Measurements from ENCODE around the gene SPTLC2.
"Not testable (repeated sequence)": the region's sequence is repeated elsewhere in the genome, so short reads cannot be mapped to it uniquely, and the experiment has no call there.

SPTLC2 gene

DNA sequence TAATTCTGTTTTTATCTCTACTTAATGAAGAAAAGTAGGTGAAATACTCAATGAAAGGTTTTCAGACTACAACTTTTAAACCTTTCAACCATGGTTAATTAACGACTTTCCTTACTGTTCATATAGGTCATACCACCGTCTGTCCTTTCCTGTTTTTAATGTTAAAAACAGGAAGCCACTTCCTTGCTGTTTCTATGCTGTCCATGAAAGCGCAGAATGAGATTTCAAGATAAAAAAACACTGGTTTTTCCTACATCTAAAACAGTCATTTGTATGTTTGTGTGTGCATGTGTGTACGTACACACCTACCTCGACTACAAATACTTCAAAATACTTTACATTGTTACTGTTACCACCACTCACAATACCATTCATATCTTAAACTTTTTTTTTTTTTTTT, 27.3 kb downstream of the SPTLC2 start:
- DNase-seq (ENCODE audit: low spot score), result no peak

GRCh38 chr14:77588411-77589025, 27.9 kb downstream of the SPTLC2 start:
- DNase-seq (ENCODE audit: low spot score), result not testable (repeated sequence)

DNA sequence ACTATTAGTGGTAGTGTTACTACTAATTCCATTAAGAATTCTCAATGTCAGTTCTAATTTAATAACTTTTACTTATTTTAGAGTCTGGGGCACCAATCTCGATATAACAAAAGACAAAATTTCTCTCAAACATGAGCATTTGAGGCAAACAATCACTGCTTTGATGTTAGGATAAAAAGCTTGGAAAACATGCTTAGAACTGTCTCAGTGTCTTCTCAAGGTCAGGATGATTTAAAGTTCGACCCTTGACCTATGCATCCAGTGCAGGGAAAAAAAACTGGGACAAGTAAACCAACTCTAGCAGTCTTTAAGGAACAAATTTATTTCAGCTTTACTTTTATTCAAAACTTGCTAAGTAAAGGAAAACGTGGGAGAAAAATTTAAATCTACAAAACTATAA, 31.1 kb downstream of the SPTLC2 start:
- DNase-seq (ENCODE audit: low spot score), result no peak

- no peak for DNase-seq (ENCODE audit: low spot score)
Observed at GRCh38 chr14:77584809-77585208, 31.6 kb downstream of the SPTLC2 start.

- no peak for DNase-seq (ENCODE audit: low spot score)
Observed at GRCh38 chr14:77583657-77584056, 32.8 kb downstream of the SPTLC2 start.

DNA sequence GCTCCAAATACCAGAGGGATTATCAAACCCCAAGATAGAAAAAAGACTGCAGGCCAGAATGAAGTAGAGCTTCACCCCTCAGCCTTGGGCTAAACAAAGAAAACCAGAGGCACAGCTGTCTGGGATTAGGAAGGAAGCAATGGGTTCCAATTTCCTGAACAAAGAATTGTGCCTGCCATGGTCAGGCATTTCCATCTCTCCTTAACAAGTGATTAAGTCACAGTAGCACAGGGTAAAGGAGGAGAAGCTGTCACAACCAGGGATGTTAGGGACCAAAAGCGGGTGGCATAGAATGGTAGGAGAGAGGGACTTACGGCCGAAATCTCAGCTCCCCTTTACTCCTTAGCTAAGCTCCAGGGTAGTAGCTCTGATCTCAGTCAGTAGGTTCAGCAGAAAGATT, 33.9 kb downstream of the SPTLC2 start:
- DNase-seq (ENCODE audit: low spot score), result no peak

GRCh38 chr14:77580964-77581505, 35.4 kb downstream of the SPTLC2 start:
- DNase-seq (ENCODE audit: low spot score), result no peak

DNA sequence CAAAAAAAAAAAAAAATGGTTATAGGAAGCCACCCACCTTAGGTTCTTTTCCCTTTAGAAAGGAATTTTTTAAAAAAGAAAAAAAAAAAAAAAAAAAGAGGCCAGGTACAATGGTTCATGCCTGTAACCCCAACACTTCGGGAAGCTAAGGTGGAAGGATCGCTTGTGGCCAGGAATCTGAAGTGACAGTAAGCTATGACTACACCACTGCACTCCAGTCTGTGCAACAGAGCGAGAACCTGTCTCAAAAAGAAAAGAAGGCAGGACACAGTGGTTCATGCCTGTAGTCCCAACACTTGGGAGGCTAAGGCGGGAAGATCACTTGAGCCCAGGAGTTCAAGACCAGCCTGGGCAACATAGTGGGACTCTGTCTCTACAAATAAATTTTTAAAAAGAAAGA, 36.0 kb downstream of the SPTLC2 start:
- no peak for DNase-seq (ENCODE audit: low spot score)

DNA sequence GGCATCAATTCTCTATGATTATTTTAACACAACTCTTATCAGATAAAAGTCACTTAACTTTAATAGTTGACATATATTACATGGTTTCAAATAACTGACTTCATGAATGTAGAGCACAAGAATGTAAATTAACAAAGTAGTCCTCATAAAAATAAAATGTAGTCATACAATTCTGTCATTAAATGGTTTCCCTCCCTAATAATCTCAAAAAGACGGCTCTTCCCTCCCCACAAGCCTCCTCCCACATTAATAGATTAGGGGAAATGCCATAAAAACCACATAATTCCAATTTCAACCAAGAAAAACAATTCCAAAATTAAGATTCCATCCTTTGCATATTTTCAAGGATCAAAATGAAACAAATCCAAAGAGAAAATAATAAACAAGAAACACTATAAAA, 36.7 kb downstream of the SPTLC2 start:
- DNase-seq (ENCODE audit: low spot score), result no peak

GRCh38 chr14:77579065-77579464, 37.4 kb downstream of the SPTLC2 start:
- DNase-seq (ENCODE audit: low spot score), result no peak

DNA sequence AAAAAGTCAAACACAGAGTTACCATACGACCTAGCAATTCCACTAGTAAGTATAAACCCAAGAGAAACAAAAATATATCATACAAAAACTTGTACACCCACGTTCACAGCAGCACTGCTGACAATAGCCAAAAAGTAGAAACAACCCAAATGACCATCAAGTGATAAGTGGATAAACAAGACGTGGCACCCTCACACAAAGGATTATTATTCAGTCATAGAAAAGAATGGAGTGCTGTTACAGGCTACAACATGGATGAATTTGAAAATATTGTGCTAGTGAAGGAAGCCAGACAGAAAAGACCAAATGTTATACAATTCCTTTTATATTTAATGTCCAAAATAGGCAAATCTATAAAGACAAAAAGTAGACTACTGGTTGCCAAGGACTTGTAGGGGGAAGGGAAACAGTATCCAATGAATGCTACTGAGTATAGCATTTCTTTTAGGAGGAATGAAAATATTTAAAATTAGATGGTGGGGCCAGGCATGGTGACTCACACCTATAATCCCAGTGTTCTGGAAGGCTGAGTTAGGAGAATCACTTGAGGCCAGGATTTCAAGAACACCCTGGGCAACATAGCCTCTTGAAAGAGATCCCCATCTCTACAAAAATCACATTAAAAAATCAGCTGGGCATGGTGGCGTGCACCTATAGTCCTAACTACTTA, 41.9 kb downstream of the SPTLC2 start:
- no peak for DNase-seq (ENCODE audit: low spot score)

DNA sequence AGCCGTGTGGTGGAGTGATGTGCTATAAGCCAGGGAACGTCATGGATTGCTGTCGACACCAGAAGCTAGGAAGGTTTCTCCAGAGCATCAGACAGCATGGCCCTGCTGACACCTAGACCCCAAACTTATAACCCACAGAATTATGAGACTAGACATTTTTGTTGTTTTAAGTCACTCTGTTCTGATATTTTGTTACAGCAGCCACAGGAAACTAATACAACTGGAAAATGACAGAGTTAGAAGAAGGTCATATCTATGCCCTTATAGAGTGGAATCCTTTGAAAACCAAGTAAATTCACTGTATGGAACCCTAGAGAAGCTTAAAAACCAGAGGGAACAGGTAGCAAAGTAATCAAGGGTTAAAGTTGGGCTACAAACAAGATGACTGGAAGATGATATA, 42.5 kb downstream of the SPTLC2 start:
- no peak for DNase-seq (ENCODE audit: low spot score)

- no peak for DNase-seq (ENCODE audit: low spot score)
Observed at GRCh38 chr14:77570706-77571268, 45.6 kb downstream of the SPTLC2 start.

GRCh38 chr14:77565994-77566305, 50.5 kb downstream of the SPTLC2 start:
- DNase-seq (ENCODE audit: low spot score), result no peak

GRCh38 chr14:77565289-77565993, 51.0 kb downstream of the SPTLC2 start:
- DNase-seq (ENCODE audit: low spot score), result no peak

- no peak for DNase-seq (ENCODE audit: low spot score)
Observed at GRCh38 chr14:77562681-77563080, 53.8 kb downstream of the SPTLC2 start.

DNA sequence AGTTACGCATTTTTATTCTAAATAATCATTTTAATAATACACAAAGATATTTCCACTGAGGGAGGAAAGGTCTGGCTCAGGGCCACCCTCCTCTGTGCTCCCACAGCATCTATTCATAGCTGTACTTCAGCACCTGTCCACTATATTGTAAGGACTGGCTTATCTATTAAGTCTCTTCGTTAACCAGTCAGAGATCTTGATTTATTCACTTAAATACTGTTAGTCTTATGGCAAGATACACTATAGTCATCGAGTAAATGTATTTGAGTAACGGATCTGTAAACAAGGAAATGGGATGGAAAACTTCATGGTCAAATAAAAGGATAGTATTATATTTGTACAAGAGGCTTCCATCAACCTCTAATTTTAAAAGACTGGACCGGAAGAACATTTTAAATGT, 54.6 kb downstream of the SPTLC2 start:
- no peak for DNase-seq (ENCODE audit: low spot score)

GRCh38 chr14:77559381-77559780, 57.1 kb downstream of the SPTLC2 start:
- no peak for DNase-seq (ENCODE audit: low spot score)

DNA sequence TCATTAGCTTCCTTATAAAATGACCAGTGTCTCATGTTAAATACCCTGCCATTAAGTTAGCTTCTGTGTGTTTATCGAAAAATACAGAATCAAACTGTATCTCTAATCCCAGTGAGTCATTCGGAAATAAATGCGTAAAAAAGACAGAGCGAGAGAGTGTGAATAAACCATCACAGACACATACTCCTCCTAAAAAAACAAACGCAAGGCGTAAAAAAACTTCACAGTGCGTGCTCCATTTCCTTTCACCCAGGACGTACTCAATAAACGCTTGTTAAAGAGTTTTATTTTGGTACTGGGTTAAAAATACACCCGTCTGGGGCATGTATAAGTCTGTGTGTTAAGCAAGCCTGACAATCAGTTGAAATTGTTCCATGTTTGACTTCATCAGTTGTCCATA, 59.0 kb downstream of the SPTLC2 start:
- no peak for DNase-seq (ENCODE audit: low spot score)

DNA sequence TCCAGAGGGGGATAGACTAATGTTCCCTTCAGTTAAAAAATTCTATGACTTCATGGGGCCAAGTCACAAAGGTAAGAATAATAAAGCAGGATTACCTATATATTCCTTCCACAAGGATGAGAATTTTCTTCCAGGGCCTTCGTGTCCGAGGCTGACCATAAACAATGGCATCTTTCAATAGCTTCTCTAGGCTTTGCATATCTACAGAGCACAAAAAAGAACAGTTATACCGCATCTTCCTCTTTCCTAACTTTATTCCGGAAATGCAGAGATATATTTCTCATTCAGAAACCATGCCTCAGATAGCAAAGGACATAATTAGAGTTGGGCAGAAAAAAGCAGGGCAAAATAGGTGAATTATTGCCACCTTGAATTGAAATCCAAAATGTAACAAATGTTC, 59.5 kb downstream of the SPTLC2 start:
- DNase-seq (ENCODE audit: low spot score), result no peak

- no peak for DNase-seq (ENCODE audit: low spot score)
Observed at GRCh38 chr14:77554816-77555599, 61.4 kb downstream of the SPTLC2 start.

DNA sequence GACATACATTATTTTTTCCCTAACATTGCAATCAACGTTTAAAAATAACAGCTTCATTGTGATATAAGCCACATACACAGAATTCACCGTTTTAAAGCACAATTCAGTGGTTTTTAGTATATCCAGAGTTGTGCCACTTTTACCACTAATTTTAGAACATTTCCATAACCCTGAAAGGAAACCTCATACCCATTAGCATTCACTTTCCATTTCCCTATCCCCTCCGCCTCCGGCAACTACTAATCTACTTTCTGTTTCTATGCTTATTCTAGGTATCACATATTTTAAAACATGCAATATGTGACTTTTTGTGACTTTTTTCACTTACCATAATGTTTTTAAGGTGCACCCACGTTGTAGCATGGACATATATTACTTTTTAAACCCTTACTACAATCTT, 62.2 kb downstream of the SPTLC2 start:
- DNase-seq (ENCODE audit: low spot score), result no peak
